GM18505 (cell line): ENCODE data around the gene TNS1.

ENCODE experiments used
- ATAC-seq: cut with Tn5 transposase; IDR thresholded peaks from one replicate; pipeline ENCODE4 v1.9.1; 2021; ENCODE audit not compliant: unreplicated experiment
- POLR2A ChIP-seq: IDR thresholded peaks from 4 replicates; pipeline ENCODE4 v1.6.1; 2011; ENCODE audit warnings: borderline replicate concordance; ENCODE audit not compliant: insufficient read depth, insufficient read length; ENCODE audit errors: extremely low read depth

The TNS1 gene

GRCh38 chr2:217954469-217954868 lies 48.3 kb downstream of the TNS1 start:
- ATAC-seq, result no peak
- TF ChIP-seq POLR2A, result no peak

- no peak for TF ChIP-seq POLR2A
- ATAC-seq, result no peak
Measured at GRCh38 chr2:217954051-217954450, 48.7 kb downstream of the TNS1 start.

GRCh38 chr2:217953531-217953932 lies 49.3 kb downstream of the TNS1 start:
- no peak for TF ChIP-seq POLR2A
- no peak for ATAC-seq

GRCh38 chr2:217953011-217953481 lies 49.7 kb downstream of the TNS1 start:
- no peak for TF ChIP-seq POLR2A
- ATAC-seq, result no peak

GRCh38 chr2:217952409-217952808 lies 50.4 kb downstream of the TNS1 start:
- no peak for TF ChIP-seq POLR2A
- no peak for ATAC-seq

GRCh38 chr2:217951521-217952247 lies 51.1 kb downstream of the TNS1 start:
- ATAC-seq, result no peak
- no peak for TF ChIP-seq POLR2A

- no peak for ATAC-seq
- no peak for TF ChIP-seq POLR2A
Measured at GRCh38 chr2:217951091-217951490, 51.7 kb downstream of the TNS1 start.

GRCh38 chr2:217950401-217950871 lies 52.4 kb downstream of the TNS1 start:
- no peak for TF ChIP-seq POLR2A
- no peak for ATAC-seq

- TF ChIP-seq POLR2A, result no peak
- no peak for ATAC-seq
Measured at GRCh38 chr2:217949447-217949846, 53.3 kb downstream of the TNS1 start.

GRCh38 chr2:217948897-217949296 lies 53.9 kb downstream of the TNS1 start:
- TF ChIP-seq POLR2A, result no peak
- ATAC-seq, result no peak

GRCh38 chr2:217948351-217948791 lies 54.4 kb downstream of the TNS1 start:
- ATAC-seq, result no peak
- no peak for TF ChIP-seq POLR2A

- no peak for TF ChIP-seq POLR2A
- no peak for ATAC-seq
Measured at GRCh38 chr2:217947383-217948350, 55.1 kb downstream of the TNS1 start.

GRCh38 chr2:217946051-217946450 lies 56.7 kb downstream of the TNS1 start:
- no peak for ATAC-seq

GRCh38 chr2:217945530-217945929 lies 57.3 kb downstream of the TNS1 start:
- ATAC-seq, result no peak
- TF ChIP-seq POLR2A, result no peak

More at GRCh38 chr2:217946051-217946450, 56.7 kb downstream of the TNS1 start:
- no peak for TF ChIP-seq POLR2A

- TF ChIP-seq POLR2A, result no peak
- no peak for ATAC-seq
Measured at GRCh38 chr2:217944923-217945322, 57.9 kb downstream of the TNS1 start.
